Smooth muscle cell (in vitro differentiated cells): Measurements from ENCODE around the gene SURF4. TPM values are rescaled to one million over a fixed set of nuclear protein-coding genes. Genes with fewer than 3 reads are reported as not detected.

Source experiments
- DNase-seq: peaks from one replicate; lab custom pipeline; 2025; ENCODE audit not compliant: unreplicated experiment; lab: John Stamatoyannopoulos, UW
- H2AFZ ChIP-seq: fragments of 200-600 bp; sonication (generic); 2 replicates; pipeline ENCODE4 v1.6.0; 2016; ENCODE audit warnings: antibody characterized with exemption, low read depth, mild to moderate bottlenecking
- H3F3A ChIP-seq: fragments of 200-600 bp; sonication (generic); 2 replicates; pipeline ENCODE4 v1.6.0; 2017; ENCODE audit warnings: antibody characterized with exemption, low read depth
- H3K27ac ChIP-seq: fragments of 200-600 bp; sonication (generic); 2 replicates; pipeline ENCODE4 v1.5.1; 2016; ENCODE audit warnings: low read depth, mild to moderate bottlenecking
- H3K27me3 ChIP-seq: fragments of 200-600 bp; sonication (generic); 2 replicates; pipeline ENCODE4 v1.6.1; 2016; ENCODE audit warnings: low read depth, mild to moderate bottlenecking
- H3K36me3 ChIP-seq: fragments of 200-600 bp; sonication (generic); 2 replicates; pipeline ENCODE4 v1.5.1; 2016; ENCODE audit warnings: low read depth
- H3K4me1 ChIP-seq: fragments of 200-600 bp; sonication (generic); 2 replicates; pipeline ENCODE4 v1.5.1; 2016; ENCODE audit warnings: low read depth
- H3K4me2 ChIP-seq: fragments of 200-600 bp; sonication (generic); 2 replicates; pipeline ENCODE4 v1.6.0; 2016; ENCODE audit warnings: mild to moderate bottlenecking
- H3K4me3 ChIP-seq: fragments of 200-600 bp; sonication (generic); 2 replicates; pipeline ENCODE4 v1.5.1; 2016; ENCODE audit warnings: mild to moderate bottlenecking
- H3K79me2 ChIP-seq: fragments of 200-600 bp; sonication (generic); 2 replicates; pipeline ENCODE4 v1.6.0; 2016; ENCODE audit warnings: low read depth, mild to moderate bottlenecking
- H3K9ac ChIP-seq: fragments of 200-600 bp; sonication (generic); 2 replicates; pipeline ENCODE4 v1.6.0; 2016; ENCODE audit warnings: low read depth
- H3K9me3 ChIP-seq: fragments of 200-600 bp; sonication (generic); replicated peaks from 2 replicates; pipeline ENCODE4 v1.5.1; 2016; ENCODE audit warnings: low read depth
- H4K20me1 ChIP-seq: fragments of 200-600 bp; sonication (generic); 2 replicates; pipeline ENCODE4 v1.6.0; 2016; ENCODE audit warnings: low read depth
- CTCF ChIP-seq: fragments of 200-600 bp; sonication (generic); IDR thresholded peaks from 2 replicates; pipeline ENCODE4 v1.5.1; 2017; ENCODE audit warnings: borderline replicate concordance, mild to moderate bottlenecking, antibody characterized with exemption; ENCODE audit not compliant: insufficient read depth, poor library complexity, severe bottlenecking
- WGBS: methylation state at CpG from one replicate; pipeline ENCODE4 v1.1.7; 2016; ENCODE audit warnings: low lambda C conversion rate; 5-methylcytosine and 5-hydroxymethylcytosine counted together
- polyA plus RNA-seq: library from polyadenylated mRNA; unstranded; fragments of >200 nt; fragmentation: Nextera tagmentation; extraction: Ambion mirVana; gene quantifications from 2 replicates; pipeline ENCODE4 v1.2.1, GENCODE V29; 2016
- total RNA-seq: library from RNA; depleted of rRNA; stranded (reverse); fragments of >200 nt; gene quantifications from 2 replicates; pipeline ENCODE4 v1.2.3, GENCODE V29; 2014

Gene SURF4
- total and polyA plus RNA-seq, 2 experiments from 2014 or later, result 353 to 396 TPM

GRCh38 chr9:133406480-133407307 lies 30.8 kb upstream of the SURF4 start:
- H3K27ac ChIP-seq, result no peak overlapping the region
- TF ChIP-seq CTCF, result peak; percentile 89
- no peaks in the 10 kb centered on the region for H3K79me2 ChIP-seq
- H3K4me2 ChIP-seq, result no peak overlapping the region
- WGBS, result 66% methylated on average over 24 of the region's 24 CpGs
- no peaks in the 10 kb centered on the region for H3K9me3 ChIP-seq
- H3F3A ChIP-seq, result no peaks in the 10 kb centered on the region
- DNase-seq, result peak; percentile 23
- peaks cover 10% of the 10 kb centered on the region for H3K36me3 ChIP-seq
- no peak overlapping the region for H3K9ac ChIP-seq
- peaks cover 10% of the 10 kb centered on the region for H4K20me1 ChIP-seq
- no peak overlapping the region for H2AFZ ChIP-seq
- no peaks in the 10 kb centered on the region for H3K4me1 ChIP-seq
- H3K4me3 ChIP-seq, result no peak overlapping the region
- no peaks in the 10 kb centered on the region for H3K27me3 ChIP-seq

- peaks cover 10% of the 10 kb centered on the region for H4K20me1 ChIP-seq
- H3K9ac ChIP-seq, result no peak overlapping the region
- 96% methylated on average over 19 of the region's 19 CpGs for WGBS
- no peaks in the 10 kb centered on the region for H3K4me1 ChIP-seq
- no peak overlapping the region for H3K4me3 ChIP-seq
- DNase-seq, result no peak
- H3K36me3 ChIP-seq, result peaks cover 10% of the 10 kb centered on the region
- no peaks in the 10 kb centered on the region for H3K9me3 ChIP-seq
- H3K4me2 ChIP-seq, result no peak overlapping the region
- no peaks in the 10 kb centered on the region for H3K27me3 ChIP-seq
- H3K79me2 ChIP-seq, result no peaks in the 10 kb centered on the region
- no peak overlapping the region for H2AFZ ChIP-seq
- no peaks in the 10 kb centered on the region for H3F3A ChIP-seq
- no peak overlapping the region for H3K27ac ChIP-seq
- no peak for TF ChIP-seq CTCF
Measured at GRCh38 chr9:133405508-133406438, 29.9 kb upstream of the SURF4 start.

- H3K9me3 ChIP-seq, result no peaks in the 10 kb centered on the region
- H3K79me2 ChIP-seq, result no peaks in the 10 kb centered on the region
- H3K36me3 ChIP-seq, result no peaks in the 10 kb centered on the region
- H3K4me1 ChIP-seq, result no peaks in the 10 kb centered on the region
- WGBS, result 98% methylated on average over 12 of the region's 12 CpGs
- H3K4me3 ChIP-seq, result no peak overlapping the region
- no peaks in the 10 kb centered on the region for H3F3A ChIP-seq
- H3K4me2 ChIP-seq, result no peak overlapping the region
- peaks cover 10% of the 10 kb centered on the region for H4K20me1 ChIP-seq
- no peak overlapping the region for H2AFZ ChIP-seq
- no peak for TF ChIP-seq CTCF
- DNase-seq, result no peak
- no peaks in the 10 kb centered on the region for H3K27me3 ChIP-seq
- H3K27ac ChIP-seq, result no peak overlapping the region
- no peak overlapping the region for H3K9ac ChIP-seq
Measured at GRCh38 chr9:133404454-133405002, 28.7 kb upstream of the SURF4 start.
